ENCODE measurements around the gene SMCO3.

Gene SMCO3

DNA sequence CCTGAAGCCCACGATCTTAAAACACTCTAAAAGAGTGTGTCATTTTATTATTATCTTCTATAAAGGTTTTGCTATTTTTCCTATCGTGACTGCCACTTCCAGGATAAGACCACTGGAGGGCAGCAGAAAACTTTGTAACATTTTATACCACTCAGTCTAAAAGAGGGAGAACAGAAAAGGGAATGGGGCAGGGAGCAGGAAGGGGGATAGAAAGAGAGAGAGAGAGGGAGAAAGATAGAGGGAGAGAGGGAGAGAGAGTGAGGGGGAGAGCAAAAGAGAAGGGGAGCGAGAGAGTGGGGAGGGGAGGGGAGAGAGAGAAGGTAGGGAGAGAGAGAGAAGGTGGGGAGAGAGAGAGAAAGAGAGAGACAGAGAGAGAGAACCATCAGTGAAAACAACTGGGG is 31.4 kb upstream of the SMCO3 start:
- no peak overlapping the region for H3K27ac ChIP-seq
- H3K9ac ChIP-seq, result no peak overlapping the region
- no peaks in the 10 kb centered on the region for H3K4me1 ChIP-seq
- no peak overlapping the region for H3K4me2 ChIP-seq
- H3K27me3 ChIP-seq, result no peaks in the 10 kb centered on the region
- no peaks in the 10 kb centered on the region for H3K9me3 ChIP-seq
- no peaks in the 10 kb centered on the region for H4K20me1 ChIP-seq
- TF ChIP-seq Cebpa-rat (IDR thresholded peaks at IDR 0.05), result no peak
- no peaks in the 10 kb centered on the region for H3K36me3 ChIP-seq
- H3K4me3 ChIP-seq, result no peak overlapping the region

DNA sequence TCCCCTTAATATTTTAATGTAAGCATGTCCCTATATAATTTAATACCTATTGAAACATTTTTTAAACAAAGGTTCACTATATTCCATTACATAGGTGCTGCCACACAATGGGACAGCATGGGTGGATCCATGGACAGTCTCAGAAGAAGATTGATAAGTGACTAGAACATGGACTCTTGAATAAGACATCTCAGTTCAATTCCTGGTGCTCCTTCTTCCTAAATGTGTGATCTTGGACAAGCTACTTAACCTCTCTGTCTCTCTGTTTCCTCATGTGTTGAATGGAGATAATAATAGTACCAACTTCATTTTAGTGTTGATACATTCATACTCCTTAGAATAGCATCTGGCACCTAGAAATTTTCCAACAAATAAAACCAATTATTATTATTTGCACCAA is 30.4 kb upstream of the SMCO3 start:
- Histone ChIP-seq H3K36me3 (no peaks in the 10 kb centered on the region), H3K4me3 (no peak overlapping the region), H3K4me2 (no peak overlapping the region), H3K4me1 (no peaks in the 10 kb centered on the region), H4K20me1 (no peaks in the 10 kb centered on the region), H3K9ac (no peak overlapping the region), H3K27ac (no peak overlapping the region), H3K27me3 (no peaks in the 10 kb centered on the region), H3K9me3 (no peaks in the 10 kb centered on the region)
- TF ChIP-seq Cebpa-rat (IDR thresholded peaks at IDR 0.05), result no peak

DNA sequence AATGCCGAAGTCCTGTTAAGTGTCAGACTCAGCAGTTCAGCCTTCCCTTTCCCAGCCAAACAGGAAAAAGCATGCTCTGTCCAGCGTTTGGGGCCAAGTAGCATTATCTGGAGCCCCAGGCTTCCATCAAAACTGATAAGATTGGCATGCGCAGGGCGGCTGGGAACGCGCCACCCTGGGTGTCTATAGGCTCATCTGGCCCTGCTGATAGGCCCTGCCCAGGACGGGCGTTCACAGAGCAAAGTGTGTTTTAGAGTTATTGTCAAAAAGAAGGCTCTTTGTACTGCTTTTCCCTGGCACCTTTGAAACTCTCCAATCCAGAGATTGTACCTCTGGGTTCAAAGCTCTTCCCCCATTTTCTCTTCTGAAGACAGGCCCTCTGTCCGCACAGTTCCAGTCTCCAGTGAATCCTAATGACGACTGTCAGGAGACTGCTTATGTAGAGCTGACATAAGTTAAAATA is 29.5 kb upstream of the SMCO3 start, which contains the start of gene ART4:
Gene ART4, minus strand, starts transcription at position 102 of the 463 bp plus-strand sequence. CDS start 413 bp downstream, outside the sequence.
- Histone ChIP-seq H4K20me1 (no peaks in the 10 kb centered on the region), H3K9me3 (no peaks in the 10 kb centered on the region), H3K4me3 (no peak within 1 kb of the TSS), H3K27ac (no peak within 1 kb of the TSS), H3K4me2 (no peak within 1 kb of the TSS), H3K36me3 (no peaks in the 10 kb centered on the region), H3K4me1 (no peaks in the 10 kb centered on the region), H3K27me3 (no peaks in the 10 kb centered on the region), H3K9ac (no peak within 1 kb of the TSS)
- no peak for TF ChIP-seq Cebpa-rat (IDR thresholded peaks at IDR 0.05)

DNA sequence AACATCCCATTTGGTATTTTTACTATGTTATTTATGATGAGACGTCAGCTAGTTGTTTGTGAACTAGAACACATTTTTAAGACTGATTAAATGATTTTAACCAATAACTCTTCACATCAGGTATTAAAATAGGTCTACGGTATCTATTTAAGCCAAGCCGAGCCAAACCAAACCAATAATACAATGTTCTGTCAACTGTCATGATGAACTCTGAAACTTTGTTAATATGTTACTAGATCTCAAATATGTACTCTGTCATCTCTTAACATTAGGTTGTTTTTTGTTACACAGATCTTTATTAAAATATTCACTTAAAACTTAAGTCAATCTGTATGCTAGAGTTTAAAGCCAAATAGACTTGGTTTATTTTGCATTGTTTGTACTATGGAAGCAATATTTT is 28.3 kb upstream of the SMCO3 start:
- Histone ChIP-seq H3K4me2 (no peak overlapping the region), H3K4me1 (no peaks in the 10 kb centered on the region), H3K36me3 (no peaks in the 10 kb centered on the region), H3K9me3 (no peaks in the 10 kb centered on the region), H3K9ac (no peak overlapping the region), H3K27me3 (no peaks in the 10 kb centered on the region), H4K20me1 (no peaks in the 10 kb centered on the region), H3K27ac (no peak overlapping the region), H3K4me3 (no peak overlapping the region)
- TF ChIP-seq Cebpa-rat (IDR thresholded peaks at IDR 0.05), result no peak

DNA sequence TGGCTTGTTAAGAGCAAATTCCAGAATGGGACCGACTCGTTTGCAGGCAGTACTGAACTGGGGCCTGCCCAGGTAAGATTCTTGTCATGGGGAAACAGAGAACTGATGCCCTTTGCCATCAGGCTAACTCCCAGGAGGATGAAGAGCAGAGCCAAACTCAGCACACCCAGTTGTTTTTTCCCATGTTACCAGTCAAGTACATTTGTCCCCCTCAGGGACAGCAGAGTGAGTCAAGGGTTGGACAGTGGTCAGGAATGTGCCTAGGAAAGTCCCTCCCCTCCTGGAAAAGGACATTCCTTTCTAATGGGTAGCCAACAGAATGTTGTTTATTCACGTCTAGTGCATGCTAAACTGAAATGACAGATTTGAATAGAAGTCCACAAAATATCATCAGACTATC is 27.8 kb upstream of the SMCO3 start:
- H3K4me3 ChIP-seq, result no peak overlapping the region
- TF ChIP-seq Cebpa-rat (IDR thresholded peaks at IDR 0.05), result no peak
- H3K4me1 ChIP-seq, result no peaks in the 10 kb centered on the region
- no peaks in the 10 kb centered on the region for H4K20me1 ChIP-seq
- H3K9ac ChIP-seq, result no peak overlapping the region
- H3K9me3 ChIP-seq, result no peaks in the 10 kb centered on the region
- no peaks in the 10 kb centered on the region for H3K27me3 ChIP-seq
- no peaks in the 10 kb centered on the region for H3K36me3 ChIP-seq
- H3K27ac ChIP-seq, result no peak overlapping the region
- no peak overlapping the region for H3K4me2 ChIP-seq

DNA sequence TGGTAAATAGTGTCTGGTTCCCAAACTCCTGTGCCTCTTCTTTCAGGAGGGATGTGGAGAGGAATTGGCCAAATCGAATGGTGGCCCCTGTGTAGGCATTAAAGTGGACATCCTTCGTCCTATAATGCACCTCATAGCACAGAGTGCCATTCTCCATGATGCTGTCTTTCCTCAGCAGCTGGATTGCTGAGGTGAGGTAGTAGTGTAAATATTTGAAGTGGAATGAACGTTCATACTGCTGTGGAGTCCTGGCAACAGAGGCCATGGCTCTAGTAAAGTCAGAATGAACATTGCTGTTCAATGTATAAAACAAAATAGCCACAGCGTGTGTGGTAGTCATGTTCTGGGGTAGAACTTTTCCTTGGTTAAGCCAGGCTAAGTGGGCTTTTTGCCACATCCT is 26.6 kb upstream of the SMCO3 start:
- no peaks in the 10 kb centered on the region for H3K9me3 ChIP-seq
- H3K4me2 ChIP-seq, result no peak overlapping the region
- no peak overlapping the region for H3K4me3 ChIP-seq
- no peak overlapping the region for H3K9ac ChIP-seq
- no peaks in the 10 kb centered on the region for H4K20me1 ChIP-seq
- no peak for TF ChIP-seq Cebpa-rat (IDR thresholded peaks at IDR 0.05)
- H3K36me3 ChIP-seq, result no peaks in the 10 kb centered on the region
- H3K27me3 ChIP-seq, result no peaks in the 10 kb centered on the region
- H3K4me1 ChIP-seq, result no peaks in the 10 kb centered on the region
- H3K27ac ChIP-seq, result no peak overlapping the region

DNA sequence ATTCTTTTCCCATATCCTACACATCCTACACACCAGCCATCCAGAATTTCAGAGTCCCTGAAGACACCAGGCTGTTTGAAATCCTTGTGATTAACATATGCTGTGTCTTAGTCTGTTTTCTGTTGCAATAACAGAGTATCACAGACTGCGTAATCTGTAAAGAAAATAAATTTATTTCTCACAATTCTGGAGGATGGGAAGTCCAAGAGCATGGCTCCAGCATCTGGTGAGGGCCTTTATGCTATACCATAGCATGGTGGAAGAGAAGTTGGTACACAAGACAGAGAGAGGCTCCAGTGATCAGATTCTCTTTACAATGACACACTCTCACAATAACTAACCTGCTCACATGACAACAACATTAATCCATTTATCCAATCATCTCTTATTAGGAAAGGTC is 25.3 kb upstream of the SMCO3 start:
- no peak for TF ChIP-seq Cebpa-rat (IDR thresholded peaks at IDR 0.05)
- H3K4me2 ChIP-seq, result no peak overlapping the region
- H3K27ac ChIP-seq, result no peak overlapping the region
- H4K20me1 ChIP-seq, result no peaks in the 10 kb centered on the region
- H3K4me1 ChIP-seq, result peaks cover 6% of the 10 kb centered on the region
- H3K27me3 ChIP-seq, result no peaks in the 10 kb centered on the region
- no peaks in the 10 kb centered on the region for H3K9me3 ChIP-seq
- no peak overlapping the region for H3K9ac ChIP-seq
- no peak overlapping the region for H3K4me3 ChIP-seq
- H3K36me3 ChIP-seq, result no peaks in the 10 kb centered on the region

DNA sequence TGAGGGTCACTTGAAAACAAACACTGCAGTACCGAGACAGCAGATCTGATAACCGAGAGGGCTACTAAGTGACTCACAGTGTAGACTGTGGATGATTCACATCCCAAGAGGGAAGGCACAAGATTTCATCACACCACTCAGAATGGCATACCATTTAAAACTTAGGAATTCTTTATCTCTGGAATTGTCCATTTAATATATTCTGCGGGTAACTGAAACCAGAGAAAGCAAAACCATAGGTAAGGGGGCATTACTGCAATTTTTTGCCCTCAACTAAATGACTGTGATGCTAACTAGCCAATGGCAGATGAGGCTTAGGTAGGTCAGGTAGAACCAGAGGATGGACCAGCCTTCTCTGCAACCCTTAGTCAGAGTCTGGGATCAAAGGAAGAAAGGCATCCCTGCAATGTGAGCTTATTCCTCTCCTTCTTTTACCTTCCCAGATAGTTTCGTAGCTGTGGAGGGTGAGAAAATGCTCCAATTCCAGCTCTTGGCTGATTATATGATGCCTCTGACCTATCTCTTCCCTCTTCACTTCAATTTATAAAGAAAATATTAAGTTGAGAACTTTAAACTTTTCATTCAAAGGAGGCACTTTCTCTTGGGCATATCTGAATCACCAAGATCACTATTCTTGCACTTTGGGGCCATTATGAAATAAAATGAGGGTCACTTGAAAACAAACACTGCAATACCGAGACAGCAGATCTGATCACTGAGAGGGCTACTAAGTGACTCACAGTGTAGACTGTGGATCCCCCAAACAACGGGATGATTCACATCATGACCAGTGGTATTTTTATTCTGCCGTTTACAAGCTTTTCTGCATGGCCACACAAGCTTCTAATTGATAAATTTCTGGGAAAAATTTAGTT is 22.6 kb upstream of the SMCO3 start:
- no peak overlapping the region for H3K4me2 ChIP-seq
- no peaks in the 10 kb centered on the region for H3K36me3 ChIP-seq

DNA sequence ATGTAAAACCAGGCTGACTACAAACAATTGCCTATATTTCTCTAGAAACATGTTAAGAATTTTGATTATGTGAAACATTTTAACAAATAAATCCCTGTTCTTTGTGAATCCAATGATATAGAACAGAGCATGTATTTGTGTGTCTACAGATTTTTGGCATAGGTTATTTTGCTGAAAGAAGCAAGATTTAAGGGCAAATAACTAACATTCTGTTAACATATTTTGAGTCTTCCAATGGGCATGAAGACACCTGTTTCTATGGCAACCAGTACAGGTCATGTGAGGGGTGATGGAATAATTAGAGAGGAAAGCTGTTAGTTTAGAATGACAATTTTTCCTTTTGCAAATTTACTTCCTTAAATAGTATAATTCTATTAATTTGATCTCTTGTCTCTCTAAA is 20.5 kb upstream of the SMCO3 start:
- no peaks in the 10 kb centered on the region for H3K27me3 ChIP-seq
- H3K9me3 ChIP-seq, result no peaks in the 10 kb centered on the region
- no peak overlapping the region for H3K9ac ChIP-seq
- H3K36me3 ChIP-seq, result no peaks in the 10 kb centered on the region
- no peak overlapping the region for H3K4me3 ChIP-seq
- H3K27ac ChIP-seq, result no peak overlapping the region
- peaks cover 6% of the 10 kb centered on the region for H3K4me1 ChIP-seq
- H3K4me2 ChIP-seq, result no peak overlapping the region
- no peaks in the 10 kb centered on the region for H4K20me1 ChIP-seq
- TF ChIP-seq Cebpa-rat (IDR thresholded peaks at IDR 0.05), result no peak

More for the DNA sequence above, 22.6 kb upstream of the SMCO3 start:
- Histone ChIP-seq H3K9me3 (no peaks in the 10 kb centered on the region), H3K4me1 (peaks cover 6% of the 10 kb centered on the region), H3K27me3 (no peaks in the 10 kb centered on the region), H3K27ac (no peak overlapping the region), H3K9ac (no peak overlapping the region), H3K4me3 (no peak overlapping the region), H4K20me1 (no peaks in the 10 kb centered on the region)
- TF ChIP-seq Cebpa-rat (IDR thresholded peaks at IDR 0.05), result no peak

DNA sequence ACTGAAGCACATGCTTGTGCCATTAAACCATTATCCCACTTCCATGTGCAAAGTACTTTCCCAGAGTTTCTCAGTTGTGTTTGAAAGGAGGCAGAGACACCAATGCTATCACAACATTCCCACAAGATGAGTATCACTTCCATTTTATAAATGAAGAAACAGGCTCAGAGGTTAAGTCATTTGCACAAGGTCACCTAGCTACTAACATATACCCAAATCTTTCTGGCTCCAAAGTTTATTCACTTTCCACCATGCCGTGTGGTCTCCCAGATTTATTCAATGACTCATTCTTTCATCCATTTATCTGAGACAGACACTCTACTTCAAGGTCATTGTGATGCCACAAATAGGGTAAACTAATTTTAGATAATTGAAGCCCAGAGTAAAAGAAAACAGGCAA is 20.0 kb upstream of the SMCO3 start:
- no peak for TF ChIP-seq Cebpa-rat (IDR thresholded peaks at IDR 0.05)
- H3K9ac ChIP-seq, result no peak overlapping the region
- H3K27me3 ChIP-seq, result no peaks in the 10 kb centered on the region
- H3K4me3 ChIP-seq, result no peak overlapping the region
- no peaks in the 10 kb centered on the region for H3K9me3 ChIP-seq
- peaks cover 6% of the 10 kb centered on the region for H3K4me1 ChIP-seq
- H3K27ac ChIP-seq, result no peak overlapping the region
- no peak overlapping the region for H3K4me2 ChIP-seq
- H4K20me1 ChIP-seq, result no peaks in the 10 kb centered on the region
- H3K36me3 ChIP-seq, result no peaks in the 10 kb centered on the region

Measured in BLaER1 (cell line).